ENCODE data around the gene BAHCC1.

Gene BAHCC1

GRCh38 chr17:81434072-81434471, 38.8 kb downstream of the BAHCC1 start (continued):
- TF ChIP-seq ZBTB7A (tag by site-specific recombination; IDR thresholded peaks at IDR 0.05; ENCODE audit: low read depth) (no peak), KLF1 (tag by site-specific recombination; IDR thresholded peaks at IDR 0.05) (peak; percentile 44), GLIS2 (tag by site-specific recombination; IDR thresholded peaks at IDR 0.05) (no peak), ZNF211 (tag by site-specific recombination; IDR thresholded peaks at IDR 0.05; ENCODE audit: low read depth) (no peak), ZNF555 (tag by site-specific recombination; conservative IDR thresholded peaks at IDR 0.05) (no peak), GLI4 (tag by site-specific recombination; IDR thresholded peaks at IDR 0.05) (no peak), ZNF707 (tag by site-specific recombination; IDR thresholded peaks at IDR 0.05) (no peak), ZNF248 (tag by site-specific recombination; IDR thresholded peaks at IDR 0.05) (no peak), PRDM2 (tag by site-specific recombination; IDR thresholded peaks at IDR 0.05; ENCODE audit: borderline replicate concordance) (no peak), ZNF157 (tag by site-specific recombination; IDR thresholded peaks at IDR 0.05) (no peak), ZBTB11 (tag by site-specific recombination; conservative IDR thresholded peaks at IDR 0.05; ENCODE audit: low read depth) (no peak), ZNF174 (tag by site-specific recombination; IDR thresholded peaks at IDR 0.05) (no peak), TSHZ1 (tag by site-specific recombination; IDR thresholded peaks at IDR 0.05; ENCODE audit: borderline replicate concordance) (no peak), ZNF549 (tag by site-specific recombination; IDR thresholded peaks at IDR 0.05) (no peak), ZNF785 (tag by site-specific recombination; IDR thresholded peaks at IDR 0.05) (no peak), EGR2 (tag by site-specific recombination; IDR thresholded peaks at IDR 0.05; ENCODE audit: low read depth) (peak; percentile 97), ZNF184 (tag by site-specific recombination; IDR thresholded peaks at IDR 0.05) (no peak), ZNF223 (tag by site-specific recombination; IDR thresholded peaks at IDR 0.05) (no peak)
- TF ChIP-seq, protein P1, sequence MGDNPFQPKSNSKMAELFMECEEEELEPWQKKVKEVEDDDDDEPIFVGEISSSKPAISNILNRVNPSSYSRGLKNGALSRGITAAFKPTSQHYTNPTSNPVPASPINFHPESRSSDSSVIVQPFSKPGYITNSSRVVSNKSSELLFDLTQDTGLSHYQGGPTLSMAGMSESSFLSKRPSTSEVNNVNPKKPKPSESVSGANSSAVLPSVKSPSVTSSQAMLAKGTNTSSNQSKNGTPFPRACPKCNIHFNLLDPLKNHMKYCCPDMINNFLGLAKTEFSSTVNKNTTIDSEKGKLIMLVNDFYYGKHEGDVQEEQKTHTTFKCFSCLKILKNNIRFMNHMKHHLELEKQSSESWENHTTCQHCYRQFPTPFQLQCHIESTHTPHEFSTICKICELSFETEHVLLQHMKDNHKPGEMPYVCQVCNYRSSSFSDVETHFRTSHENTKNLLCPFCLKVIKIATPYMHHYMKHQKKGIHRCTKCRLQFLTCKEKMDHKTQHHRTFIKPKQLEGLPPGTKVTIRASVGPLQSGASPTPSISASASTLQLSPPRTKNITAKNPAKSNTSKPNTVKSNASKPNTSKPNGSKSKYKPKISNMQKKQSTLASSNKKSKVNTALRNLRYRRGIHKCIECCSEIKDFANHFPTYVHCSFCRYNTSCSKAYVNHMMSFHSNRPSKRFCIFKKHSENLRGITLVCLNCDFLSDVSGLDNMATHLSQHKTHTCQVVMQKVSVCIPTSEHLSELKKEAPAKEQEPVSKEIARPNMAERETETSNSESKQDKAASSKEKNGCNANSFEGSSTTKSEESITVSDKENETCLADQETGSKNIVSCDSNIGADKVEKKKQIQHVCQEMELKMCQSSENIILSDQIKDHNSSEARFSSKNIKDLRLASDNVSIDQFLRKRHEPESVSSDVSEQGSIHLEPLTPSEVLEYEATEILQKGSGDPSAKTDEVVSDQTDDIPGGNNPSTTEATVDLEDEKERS (tag by site-specific recombination; IDR thresholded peaks at IDR 0.05), result no peak
- TF ChIP-seq, protein P2, sequence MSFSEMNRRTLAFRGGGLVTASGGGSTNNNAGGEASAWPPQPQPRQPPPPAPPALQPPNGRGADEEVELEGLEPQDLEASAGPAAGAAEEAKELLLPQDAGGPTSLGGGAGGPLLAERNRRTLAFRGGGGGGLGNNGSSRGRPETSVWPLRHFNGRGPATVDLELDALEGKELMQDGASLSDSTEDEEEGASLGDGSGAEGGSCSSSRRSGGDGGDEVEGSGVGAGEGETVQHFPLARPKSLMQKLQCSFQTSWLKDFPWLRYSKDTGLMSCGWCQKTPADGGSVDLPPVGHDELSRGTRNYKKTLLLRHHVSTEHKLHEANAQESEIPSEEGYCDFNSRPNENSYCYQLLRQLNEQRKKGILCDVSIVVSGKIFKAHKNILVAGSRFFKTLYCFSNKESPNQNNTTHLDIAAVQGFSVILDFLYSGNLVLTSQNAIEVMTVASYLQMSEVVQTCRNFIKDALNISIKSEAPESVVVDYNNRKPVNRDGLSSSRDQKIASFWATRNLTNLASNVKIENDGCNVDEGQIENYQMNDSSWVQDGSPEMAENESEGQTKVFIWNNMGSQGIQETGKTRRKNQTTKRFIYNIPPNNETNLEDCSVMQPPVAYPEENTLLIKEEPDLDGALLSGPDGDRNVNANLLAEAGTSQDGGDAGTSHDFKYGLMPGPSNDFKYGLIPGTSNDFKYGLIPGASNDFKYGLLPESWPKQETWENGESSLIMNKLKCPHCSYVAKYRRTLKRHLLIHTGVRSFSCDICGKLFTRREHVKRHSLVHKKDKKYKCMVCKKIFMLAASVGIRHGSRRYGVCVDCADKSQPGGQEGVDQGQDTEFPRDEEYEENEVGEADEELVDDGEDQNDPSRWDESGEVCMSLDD (tag by site-specific recombination; IDR thresholded peaks at IDR 0.05), result peak; percentile 25; the same call in 1 of the 2 replicates

Data from HEK293 (cell line).